RPMI8226 (cell line): Measurements from ENCODE around the gene PC.
"Not testable (repeated sequence)": the region's sequence is repeated elsewhere in the genome, so short reads cannot be mapped to it uniquely, and the experiment has no call there.

ENCODE experiments used
- DNase-seq: peaks from one replicate; pipeline ENCODE4 v3.0.0-alpha.2; 2015

Gene PC

DNA sequence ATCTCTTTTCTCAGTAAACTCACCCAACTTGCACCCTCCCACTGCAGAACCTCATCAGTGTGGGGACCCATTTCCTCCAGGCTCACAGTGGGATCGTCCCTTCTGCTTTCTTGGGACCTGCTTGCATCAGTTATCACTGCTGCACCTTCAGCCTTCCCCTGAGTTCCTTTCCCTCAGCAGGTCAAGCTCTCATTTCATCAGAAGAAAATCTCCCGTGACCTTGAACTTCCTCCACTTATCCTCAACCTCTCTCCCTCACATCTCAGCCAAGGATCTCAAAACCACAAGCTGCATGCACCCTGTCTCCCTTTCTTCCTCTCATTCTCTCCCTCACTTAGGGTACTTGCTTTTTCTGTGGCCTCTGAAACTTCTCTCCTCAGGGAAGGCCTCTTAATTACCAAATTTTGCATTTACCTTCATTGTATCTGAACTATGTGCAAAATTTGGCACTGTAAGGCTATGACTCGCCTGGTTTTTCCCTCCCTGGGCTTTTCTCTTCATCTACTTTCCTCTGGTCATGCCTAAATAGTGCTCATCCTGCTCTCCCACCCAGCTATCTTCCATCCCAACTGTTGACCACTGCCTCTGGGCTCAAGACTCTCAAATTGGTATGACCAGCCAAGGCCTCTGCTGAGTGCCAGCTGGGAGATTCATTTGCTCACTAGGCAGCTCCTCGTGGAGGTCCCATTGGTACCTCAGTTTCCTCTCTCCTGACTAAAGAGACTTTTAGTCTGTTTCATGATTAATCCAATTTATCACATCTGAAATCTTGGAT is 117.7 kb downstream of the PC start:
- no peak for DNase-seq

DNA sequence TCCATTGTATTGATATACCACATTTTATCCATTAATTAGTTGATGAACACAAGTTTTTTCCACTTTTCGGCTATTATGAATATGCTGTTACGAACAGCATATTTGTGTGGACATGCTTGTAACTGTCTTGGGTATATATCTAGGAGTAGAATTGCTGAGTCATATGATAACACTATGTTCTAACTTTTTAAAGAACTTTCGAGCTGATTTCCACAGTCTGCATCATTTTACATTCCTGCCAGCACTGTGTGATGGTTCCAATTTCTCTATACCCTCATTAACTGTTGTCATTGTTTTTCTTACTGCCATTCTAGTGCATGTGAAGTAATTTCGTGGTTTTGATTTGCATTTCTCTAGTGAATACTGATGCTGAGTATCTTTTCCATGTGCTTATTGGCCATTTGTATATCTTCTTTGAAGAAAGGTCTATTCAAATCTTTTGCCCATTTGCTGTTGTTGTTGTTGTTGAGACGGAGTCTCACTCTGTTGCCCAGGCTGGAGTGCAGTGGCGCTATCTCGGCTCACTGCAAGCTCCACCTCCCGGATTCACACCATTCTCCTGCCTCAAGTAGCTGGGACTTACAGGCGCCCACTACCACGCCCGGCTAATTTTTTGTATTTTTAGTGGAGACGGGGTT is 122.3 kb downstream of the PC start:
- no peak for DNase-seq

DNA sequence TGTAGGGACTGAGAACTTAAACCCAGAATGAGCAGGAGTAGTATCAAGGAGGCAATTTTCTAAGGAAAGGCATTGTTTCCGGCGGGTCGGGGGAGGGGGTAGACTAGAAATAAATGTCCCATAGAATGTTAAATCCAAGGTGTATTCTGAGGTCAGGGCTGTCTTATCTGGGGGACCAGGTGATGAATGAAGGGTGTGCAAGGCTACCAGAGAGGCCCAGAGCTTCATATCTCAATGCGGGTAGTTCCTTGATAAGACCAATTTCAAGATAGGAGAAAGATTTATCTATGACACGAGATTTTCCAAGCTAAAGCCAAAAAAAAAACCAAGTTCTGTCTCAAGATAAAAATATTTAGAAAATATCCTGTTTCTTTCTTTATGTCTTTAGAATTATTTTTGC is 123.2 kb downstream of the PC start:
- no peak for DNase-seq

DNA sequence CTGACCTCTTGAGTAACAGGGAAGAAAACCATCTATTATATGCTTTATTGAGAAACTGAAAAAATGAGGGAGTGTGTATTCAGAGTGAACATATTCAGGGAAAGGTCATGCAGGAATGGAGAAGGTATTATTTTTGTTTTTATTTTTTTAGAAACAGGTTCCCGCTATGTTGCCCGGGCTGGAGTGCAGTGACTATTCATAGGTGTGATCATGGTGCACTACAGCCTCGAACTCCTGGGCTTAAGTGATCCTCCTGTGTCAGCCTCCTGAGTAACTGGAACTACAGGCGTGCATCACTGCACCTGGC is 123.7 kb downstream of the PC start:
- DNase-seq: no peak

DNA sequence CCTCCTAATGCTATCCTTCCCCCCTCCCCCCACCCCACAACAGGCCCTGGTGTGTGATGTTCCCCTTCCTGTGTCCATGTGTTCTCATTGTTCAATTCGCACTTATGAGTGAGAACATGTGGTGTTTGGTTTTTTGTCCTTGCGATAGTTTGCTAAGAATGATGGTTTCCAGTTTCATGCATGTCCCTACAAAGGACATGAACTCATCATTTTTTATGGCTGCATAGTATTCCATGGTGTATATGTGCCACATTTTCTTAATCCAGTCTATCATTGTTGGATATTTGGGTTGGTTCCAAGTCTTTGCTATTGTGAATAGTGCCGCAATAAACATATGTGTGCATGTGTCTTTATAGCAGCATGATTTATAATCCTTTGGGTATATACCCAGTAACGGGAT is 133.6 kb downstream of the PC start:
- not testable (repeated sequence) for DNase-seq

DNA sequence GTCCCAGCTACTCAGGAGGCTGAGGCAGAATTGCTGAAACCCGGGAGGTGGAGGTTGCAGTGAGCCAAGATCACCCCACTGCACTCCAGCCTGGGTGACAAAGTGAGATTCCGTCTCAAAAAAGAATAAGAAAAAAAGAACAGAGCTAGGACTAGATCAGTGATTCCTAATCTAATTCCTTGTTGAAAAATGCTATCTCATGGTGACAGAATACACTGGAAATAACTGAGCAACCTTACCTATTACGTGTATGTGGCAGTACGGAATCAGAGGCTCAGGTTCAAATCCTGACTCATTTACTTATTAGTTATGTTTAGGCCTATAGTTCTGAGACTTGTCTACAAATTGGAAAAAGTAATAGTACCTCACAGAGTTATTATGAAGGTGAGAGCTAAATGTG is 134.5 kb downstream of the PC start:
- no peak for DNase-seq

DNA sequence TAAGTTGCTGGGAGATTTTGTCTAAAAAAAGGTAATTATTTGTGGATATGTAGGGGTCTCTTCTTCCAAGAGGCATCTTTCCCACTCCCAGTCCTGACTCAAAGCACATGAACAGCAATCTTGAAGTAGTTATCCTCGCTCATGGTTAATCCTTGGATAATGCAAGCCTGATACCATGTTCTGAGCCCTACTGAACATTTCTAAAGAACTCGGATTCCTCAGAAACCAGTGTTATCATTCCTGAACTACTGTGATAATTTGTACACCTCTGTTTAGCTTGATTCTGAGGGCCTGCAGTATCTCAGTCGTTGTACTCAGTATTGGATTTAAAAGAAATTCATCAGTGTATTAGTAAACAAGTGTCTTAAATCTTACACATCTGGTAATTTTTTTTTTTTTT is 137.3 kb downstream of the PC start:
- no peak for DNase-seq

DNA sequence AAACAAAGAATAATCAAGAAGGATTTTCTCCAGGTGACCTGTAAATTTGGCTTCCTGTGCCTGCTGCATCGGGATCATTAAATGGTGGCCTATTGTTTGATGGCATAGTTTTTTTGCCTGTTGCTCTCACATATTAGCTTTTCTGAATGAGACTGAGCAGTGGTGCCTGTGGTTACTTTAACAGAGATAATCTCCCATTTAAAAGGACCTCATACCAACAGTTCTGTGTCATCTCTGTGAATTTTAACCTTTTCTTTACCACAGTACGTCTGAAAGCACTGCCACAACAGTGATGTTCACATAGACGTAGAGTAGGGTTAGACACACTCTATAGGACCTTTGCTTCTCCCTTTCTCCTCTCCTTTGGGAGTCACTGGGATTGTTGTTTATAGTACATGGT is 137.8 kb downstream of the PC start:
- no peak for DNase-seq

DNA sequence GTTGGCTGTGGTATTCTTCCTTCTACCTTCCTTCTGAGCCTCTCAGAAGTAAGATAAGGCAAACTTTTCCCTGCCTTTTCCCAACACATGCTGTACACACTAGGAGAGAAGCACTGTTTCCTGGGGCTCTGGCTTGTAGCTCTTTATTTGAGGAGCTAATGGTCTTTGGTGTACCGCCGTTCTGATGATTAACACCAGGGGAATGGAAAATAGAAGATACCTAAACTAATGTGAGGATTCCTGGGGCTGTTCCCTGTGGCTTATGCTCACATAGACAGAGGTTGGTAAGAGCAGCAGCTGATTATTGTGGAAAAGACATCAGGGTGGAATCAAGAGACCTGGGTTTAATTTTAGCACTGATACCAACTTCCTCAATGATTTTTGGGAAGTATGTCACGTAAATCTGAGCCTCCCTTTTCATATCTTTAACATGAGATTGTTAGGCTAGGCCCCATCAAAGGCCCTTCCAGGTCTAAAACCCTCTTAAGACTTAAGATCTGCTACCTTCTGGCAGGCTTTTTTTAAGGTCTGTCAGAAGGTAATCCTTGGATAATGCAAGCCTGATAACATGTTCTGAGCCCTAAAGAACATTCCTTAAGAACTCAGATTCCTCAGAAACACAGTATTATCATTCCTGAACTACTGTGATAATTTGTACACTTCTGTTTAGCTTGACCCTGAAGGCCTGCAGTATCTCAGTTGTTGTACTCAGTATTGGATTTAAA is 139.8 kb downstream of the PC start:
- DNase-seq: no peak

DNA sequence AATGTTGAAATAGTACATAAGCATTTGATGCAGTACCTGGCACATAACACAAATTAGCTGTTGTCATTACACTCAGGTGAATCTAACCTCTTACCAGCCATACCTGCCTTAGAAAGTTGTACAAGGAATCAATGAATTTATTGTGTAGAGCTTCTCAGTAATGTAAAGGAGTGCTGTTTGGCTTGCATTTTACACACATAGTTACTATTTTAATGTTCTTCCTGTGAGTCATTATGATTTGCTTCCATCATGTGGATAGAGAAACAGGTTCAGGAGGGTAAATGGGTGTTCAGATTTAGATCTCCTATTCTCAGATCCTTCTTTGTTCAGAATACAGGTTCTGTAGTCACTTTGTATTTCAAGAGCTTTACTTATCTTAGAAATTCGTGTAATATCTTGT is 142.5 kb downstream of the PC start:
- no peak for DNase-seq

DNA sequence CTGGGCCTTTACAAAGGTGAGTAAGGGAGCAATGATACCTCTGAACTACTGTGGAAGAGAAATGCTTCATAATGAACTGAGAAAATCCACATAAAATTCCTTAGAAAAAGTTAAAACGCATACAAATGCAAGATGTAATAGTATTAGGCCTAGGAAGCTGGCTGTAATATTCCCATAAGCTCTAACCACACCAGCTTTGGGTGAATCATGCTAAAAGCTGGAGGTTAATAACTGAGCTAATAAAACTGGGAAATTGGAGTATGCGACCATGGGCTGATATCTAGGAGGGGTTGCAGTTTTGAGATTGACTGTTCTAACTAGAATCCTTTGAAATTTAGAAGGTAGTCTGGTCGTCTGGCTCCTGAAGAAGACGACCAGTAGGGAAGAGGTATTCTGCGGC is 143.5 kb downstream of the PC start:
- DNase-seq: no peak

DNA sequence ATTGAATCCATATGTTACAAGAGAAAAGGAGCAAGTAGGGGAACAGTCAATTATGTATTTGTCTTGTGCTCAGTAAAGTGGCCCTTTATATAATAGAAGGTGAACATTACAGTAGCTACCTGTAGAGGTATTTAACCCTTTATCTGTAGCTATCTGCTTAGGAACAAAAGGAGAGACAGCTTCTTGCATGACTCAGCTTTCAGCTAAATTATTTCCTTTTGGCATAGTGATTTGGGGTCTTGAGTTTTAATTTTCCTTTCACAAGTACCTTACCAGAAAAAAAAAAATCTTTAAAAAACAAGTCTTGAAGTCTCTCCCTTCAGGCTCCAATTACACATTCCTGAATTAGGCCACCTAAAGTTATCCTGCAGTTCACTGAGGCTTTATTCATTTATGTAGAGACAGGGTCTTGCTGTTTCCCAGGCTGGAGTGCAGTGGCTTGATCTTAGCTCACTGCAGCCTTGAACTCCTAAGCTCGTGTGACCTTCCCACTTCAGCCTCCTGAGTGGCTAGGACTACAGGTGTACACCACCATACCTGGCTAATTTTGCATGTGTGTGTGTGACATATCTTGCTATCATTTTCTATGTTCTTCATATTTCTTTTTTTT is 147.5 kb downstream of the PC start:
- DNase-seq: no peak

DNA sequence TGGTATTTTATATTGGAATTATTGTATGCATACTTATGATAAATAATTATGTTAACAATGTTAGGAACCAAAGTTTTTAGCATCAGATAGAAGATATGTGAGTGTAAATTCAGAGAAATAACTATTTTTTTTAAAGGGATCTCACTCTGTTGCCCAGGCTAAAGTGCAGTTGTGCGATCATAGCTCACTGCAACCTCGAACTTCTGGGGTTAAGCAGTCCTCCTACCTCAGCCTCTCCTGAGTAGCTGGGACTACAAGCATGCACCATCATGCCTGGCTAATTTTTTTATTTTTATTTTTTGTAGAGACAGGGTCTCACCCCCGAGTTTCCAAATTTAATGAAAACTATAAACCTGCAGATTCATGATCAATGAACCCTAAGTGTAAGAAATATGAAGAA is 148.6 kb downstream of the PC start:
- DNase-seq: no peak

DNA sequence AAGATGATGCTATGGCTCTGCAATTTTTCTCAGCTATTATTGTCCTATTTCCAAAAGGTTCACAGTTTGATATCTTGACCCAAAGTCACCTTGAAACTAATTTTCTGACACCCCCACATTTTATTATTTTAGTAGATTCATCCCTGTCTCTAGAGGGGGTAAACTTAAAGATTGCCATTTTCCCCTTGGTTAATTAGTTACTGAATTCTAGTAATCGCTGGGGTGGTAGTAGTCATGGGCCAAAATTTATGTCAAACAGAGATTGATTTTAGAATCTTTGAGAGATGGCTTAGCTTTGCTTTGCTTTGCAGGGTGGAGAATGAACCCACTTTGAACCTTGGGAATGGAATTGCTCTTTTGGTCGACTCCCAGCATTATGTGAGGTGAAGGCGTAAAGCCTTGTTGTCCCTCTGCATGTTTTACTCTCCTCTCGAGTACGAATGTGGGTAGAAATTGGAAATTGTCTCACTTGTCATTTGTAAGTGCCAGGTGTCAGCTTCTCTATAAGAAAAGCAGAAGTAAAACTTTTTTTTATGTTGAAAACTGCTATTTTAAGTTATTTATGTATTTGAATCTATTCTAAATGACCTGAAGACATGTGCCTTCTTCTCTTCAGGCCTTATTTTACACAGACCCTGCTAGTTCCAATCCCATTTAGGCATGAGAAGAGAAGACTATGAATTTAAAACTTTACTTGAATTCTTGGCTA is 157.3 kb downstream of the PC start:
- peak; percentile 87 for DNase-seq

DNA sequence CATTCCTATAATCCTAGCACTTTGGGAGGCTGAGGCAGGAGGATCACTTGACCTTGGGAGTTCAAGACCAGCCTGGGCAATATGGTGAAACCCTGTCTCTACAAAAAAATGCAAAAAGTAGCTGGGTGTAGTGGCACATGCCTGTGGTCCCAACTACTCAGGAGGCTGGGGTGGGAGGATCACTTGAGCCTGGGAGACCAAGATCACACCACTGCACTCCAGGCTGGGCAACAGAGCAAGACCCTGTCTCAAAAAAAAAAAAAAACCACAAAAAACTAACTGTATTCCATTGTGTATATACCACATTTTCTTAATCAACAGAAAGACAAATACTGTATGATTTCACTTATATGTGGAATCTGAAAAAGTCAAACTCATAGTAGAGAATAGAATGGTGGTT is 158.4 kb downstream of the PC start:
- DNase-seq: not testable (repeated sequence)
